Stomach (tissue), 4 donors: ENCODE data around the gene KANK2.

Experiments
- CTCF ChIP-seq, 7 experiments: fragments of 450-650 bp in 4 of 7; fragments of 200-600 bp in 3 of 7; sonication (generic) in 3 of 7; IDR thresholded peaks; one replicate each; pipeline ENCODE4 v1.5.1; 2016 to 2019; ENCODE audit warnings: antibody characterized with exemption in 7 of 7, control low read depth in 2 of 7, mild to moderate bottlenecking in 1 of 7
- EP300 ChIP-seq: sonication (generic); formaldehyde crosslinking; IDR thresholded peaks from one replicate; pipeline ENCODE4 v1.6.1; 2017; ENCODE audit warnings: antibody characterized with exemption
- POLR2A ChIP-seq, 4 donors: fragments of 450-650 bp; IDR thresholded peaks; one replicate each; pipeline ENCODE4 v1.6.1; 2016; ENCODE audit warnings: antibody characterized with exemption in 4 of 4, control low read depth in 2 of 4, mild to moderate bottlenecking in 1 of 4, moderate library complexity in 1 of 4
- POLR2AphosphoS5 ChIP-seq, 3 donors: sonication (generic); formaldehyde crosslinking; IDR thresholded peaks; one replicate each; pipeline ENCODE4 v1.6.1; 2016; ENCODE audit warnings: antibody characterized with exemption in 3 of 3

- TF ChIP-seq POLR2A (IDR thresholded peaks at IDR 0.05) (no peak), CTCF (IDR thresholded peaks at IDR 0.05) (no peak), EP300 (no peak), POLR2AphosphoS5 (IDR thresholded peaks at IDR 0.05) (no peak)
These were observed 35.2 kb upstream of the KANK2 start for GRCh38 chr19:11232555-11232954.
